Medulla oblongata (tissue), 1 donor: ENCODE data around the gene IDH3A.

ENCODE experiments used
- DNase-seq: peaks from one replicate; pipeline ENCODE4 v3.0.0-alpha.2; 2015; ENCODE audit errors: extremely low spot score

Gene IDH3A

DNA sequence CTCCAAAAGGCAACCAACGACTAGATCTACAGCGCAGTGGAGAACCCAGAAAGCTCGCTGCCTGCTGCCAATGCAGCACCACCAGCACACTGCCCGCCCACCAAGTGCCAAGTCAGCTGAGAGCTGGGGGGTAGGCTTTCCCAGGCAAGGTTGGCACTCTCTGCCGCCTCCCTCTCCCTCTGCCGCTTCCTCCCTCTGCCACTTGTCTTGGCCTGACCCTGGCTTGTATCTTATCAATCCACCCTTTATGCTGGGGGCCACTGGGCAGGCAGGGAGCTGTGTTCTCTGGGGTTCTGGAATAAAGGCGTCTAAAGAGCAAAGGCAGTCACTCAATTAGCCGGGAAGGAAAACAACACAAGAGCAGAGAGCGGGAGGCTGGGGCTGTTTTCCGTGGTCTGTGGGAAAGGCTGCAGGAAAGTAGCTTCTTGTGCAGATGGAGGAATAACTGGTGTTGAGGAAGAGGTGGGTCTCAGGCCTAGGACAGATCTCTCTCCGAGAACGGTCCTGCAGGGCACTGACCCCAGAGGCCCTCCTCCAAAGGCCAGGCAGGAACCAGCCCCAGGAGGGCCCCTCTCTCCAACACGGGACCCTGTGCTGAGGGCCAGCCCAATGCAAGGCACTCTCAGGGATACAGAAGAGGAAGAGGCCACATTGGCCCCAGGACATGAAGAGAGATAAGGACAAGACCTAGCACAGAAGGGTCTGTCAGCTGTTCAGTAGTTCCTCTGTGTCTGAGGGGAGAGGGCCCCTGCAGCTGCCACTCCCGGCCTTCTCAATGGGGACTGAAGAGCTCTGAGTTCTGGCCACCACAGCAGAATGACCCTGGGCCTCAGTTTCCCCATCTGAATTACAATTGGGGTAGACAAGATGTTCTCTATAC lies 54.4 kb downstream of the IDH3A start:
- DNase-seq, result peak; percentile 85

DNA sequence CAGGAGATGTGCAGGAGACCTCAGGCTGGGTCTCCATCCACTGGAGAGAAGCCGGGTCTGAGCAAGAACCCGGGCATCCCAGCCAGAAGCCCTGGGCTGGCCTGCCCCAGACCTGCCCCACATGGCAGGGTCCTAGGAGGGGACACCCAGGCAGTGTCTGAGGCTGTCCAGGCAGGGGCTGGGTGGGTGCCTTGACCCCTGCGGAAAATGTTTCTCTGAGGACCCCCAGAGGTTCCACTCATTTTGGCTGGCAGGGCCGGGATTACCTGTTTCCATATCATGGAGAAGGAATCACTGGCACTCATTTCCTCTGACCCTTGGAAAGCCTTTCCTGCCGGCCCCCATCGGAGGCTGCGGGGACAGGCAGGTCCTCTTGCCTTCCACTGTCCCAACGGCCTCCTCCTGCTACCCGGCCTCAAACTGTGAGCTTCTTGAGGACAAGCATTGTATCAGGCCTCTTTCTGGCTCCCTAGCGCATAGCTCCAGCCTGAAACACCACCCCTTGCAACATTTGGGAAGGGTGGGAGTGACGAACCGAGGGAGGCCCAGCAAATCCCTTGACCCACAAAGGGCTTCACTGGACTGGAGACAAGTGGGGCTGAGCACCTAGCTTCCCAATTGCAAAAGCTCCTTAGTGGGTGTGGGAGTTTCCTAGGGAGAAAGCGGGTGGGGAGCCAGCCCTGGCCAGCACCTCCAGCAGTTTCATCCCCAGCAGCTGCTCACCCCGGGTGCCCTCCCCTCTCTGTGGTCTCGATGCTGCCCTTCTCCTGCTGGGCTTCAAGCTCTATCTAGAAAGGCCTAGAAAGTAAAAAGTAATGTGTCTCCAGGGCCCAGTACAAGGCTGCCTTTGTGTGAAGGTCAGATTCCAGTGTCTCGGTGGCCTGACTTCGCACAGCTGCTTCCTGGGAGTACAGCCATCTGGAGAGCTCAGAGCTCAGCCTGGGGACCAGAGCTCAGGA lies 55.5 kb downstream of the IDH3A start:
- peak; percentile 92 for DNase-seq

DNA sequence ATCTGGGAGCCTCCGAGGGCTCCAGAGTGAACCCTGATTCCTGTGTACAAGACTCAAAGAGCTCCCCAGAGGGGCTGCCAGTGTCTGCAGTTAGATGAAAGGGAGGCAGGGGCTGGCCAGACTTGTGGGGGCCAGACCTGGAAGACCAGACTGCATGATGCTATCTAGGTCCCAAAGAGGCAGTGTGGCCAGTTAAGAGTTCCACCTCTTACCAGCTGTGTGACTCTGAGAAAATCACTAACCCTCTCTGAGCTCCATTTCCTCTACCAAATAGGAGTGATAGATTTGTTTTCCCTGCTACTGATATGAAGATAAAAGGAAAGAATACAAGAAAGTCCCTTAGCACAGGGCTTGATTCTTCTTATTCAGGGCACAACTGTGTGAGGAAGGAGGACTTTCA lies 56.2 kb downstream of the IDH3A start:
- DNase-seq, result no peak

DNA sequence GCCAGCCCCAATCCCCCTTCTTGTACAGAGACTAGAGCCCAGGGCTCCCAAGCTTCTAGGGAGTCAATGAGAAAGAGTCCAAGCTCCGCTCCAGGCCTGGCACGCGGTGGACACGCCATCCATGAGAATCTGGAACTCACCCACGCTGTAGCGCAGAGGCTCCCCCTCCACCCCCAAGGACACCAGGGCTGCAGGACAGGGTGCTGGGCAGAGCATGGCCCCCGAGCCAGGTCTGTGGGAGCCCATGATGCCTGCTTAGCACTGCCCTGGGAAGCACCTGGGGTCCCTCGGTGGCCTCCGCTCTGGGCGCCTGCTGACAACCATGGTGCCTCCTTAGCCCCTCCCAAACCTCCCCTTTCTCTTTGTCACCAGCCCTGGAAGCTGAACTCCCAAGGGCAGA lies 56.7 kb downstream of the IDH3A start:
- DNase-seq, result no peak

DNA sequence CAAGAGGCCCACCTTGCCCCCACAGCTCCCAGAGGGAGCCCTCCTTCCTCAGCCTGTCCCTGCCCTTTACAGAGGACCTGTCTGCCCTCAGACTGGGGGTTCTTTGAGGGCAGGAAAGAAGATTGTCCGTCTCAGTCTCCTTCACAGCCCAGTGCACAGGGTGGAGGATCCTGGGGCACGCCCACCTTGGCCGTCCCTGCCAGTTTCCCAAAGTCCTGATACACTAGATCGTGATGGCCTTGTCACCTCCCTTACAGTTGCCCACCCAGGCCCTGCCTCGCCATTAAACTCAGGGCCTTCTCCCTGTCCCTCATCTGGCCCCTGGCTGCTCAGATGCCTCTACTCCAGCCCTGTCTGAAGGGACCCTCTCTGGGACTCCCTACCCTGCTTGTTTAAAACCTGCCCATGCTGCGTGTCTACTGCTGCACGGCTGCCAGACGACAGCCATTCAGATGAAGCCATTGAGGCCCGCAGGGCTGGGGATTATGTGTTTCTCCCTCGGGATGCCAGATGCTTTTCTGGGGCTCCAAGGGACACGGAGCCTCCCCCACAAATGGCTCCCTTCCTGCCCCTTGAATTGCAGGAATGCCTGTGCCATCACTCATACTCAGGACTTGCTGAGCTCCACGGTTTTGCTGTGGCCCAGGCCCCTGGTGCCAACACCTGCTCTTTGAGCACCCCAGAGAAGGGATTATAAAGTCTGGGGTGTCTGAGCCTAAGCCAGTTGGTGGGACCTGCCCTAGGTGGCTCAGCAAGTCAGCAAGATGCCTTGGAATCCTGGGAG lies 57.4 kb downstream of the IDH3A start:
- DNase-seq, result no peak

DNA sequence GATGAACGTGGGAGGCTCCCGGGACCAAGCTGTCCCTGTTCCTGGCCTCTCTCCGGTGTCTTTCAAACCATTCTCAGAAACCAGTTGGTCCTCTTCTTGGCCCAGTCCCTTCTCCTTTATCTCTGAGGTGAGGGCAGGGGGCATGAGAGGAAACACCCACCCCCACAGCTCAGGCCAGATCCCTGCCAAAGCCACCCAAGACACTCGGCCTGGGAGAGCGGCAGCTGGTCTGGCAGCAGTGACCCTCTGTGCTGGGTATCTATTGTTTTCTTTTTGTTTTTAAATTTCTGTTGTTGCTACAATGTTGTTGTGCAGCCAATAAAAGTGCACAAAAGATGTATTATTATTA lies 57.9 kb downstream of the IDH3A start:
- no peak for DNase-seq

DNA sequence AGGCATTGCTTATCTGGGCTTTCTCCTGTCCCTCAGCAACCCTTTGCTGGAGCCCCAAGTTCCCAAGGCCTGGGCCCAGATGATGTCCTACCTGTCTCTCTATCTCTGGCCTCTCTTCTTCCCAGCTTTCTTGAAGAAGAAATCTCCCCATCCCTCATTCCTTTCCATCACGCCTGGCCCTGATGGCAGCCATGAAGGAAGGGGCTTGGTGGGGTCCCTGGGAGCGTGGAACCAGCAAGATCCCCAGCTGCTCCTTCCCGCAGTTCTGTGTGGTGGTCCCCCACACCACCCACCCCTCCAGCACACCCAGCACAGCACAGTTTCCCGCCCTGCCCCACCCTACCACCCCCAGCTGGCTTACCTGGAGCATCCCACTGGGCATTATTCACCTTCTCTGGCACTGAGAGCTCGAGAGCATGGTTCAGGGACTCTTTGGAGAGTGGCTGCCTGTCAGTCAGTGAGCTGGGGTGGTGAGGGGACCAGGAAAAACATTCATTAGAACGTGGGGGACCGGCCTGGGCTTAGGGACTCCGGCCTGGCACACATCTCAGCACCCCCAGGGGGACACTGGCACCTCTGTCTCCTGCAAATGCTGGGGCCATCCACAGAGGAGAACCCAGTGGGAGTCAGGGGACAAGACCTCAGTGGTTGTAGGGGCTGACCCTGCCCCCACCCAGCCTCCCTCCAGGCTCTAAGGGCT lies 58.6 kb downstream of the IDH3A start:
- DNase-seq, result no peak

DNA sequence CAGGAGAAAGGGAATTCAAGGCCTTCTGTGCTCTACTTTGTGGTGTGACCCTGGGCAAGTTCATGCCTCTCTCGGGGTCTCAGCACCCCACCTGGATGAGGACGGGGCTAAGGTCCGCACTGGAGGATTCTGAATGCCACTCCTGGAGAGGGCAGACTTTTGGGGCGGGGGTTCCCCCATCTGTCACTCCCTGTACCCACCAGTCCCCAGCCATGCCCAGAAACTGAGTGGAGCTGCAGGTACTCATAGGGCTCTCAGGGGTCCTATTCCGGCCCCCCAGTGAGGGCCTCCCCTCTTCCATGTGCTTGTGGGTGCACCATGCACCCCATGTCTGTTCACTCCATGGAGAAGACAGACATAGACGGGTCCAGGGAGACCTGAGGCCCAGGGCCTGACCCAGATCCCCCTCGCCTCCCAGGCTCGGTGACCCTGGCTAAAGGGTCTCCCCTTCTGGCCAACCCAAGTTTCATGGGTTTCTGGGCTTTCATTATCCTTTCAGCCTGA lies 59.2 kb downstream of the IDH3A start:
- no peak for DNase-seq

DNA sequence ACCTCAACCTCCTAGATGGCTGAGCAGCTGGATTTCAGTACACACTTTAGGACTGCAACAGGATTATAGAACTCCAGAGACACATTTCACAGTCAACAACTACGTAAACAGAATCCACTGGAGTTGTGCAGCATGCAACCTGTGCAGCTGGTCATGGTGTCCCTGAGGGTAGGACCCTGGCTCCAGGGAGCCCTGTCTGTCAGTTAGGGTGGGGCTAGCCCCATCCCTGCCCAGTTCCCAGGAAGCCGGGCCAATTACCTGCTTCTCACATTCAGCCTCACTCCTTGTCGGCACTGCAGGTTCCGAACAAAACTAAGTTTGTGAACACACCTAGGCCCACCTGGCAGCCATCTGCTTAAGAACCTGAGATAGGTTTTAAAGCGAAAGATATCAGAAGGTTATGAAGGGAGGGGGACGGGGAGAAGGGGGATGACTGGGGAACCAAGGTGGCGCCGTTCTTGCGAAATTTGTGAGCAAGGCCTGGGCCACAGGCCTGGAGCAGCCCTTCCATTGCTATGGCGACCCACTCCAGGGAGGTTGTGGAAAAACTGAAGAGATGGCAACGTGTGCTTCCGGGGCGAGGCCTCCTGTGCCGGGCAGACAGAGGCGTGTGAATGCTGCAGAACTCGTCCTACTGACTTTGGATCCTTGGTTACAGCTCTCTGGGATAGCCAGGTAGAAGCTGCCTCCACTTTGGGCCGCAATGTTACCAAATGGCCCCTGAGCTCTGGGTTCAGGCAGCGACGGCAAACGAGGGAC lies 59.9 kb downstream of the IDH3A start:
- peak; percentile 56 for DNase-seq

DNA sequence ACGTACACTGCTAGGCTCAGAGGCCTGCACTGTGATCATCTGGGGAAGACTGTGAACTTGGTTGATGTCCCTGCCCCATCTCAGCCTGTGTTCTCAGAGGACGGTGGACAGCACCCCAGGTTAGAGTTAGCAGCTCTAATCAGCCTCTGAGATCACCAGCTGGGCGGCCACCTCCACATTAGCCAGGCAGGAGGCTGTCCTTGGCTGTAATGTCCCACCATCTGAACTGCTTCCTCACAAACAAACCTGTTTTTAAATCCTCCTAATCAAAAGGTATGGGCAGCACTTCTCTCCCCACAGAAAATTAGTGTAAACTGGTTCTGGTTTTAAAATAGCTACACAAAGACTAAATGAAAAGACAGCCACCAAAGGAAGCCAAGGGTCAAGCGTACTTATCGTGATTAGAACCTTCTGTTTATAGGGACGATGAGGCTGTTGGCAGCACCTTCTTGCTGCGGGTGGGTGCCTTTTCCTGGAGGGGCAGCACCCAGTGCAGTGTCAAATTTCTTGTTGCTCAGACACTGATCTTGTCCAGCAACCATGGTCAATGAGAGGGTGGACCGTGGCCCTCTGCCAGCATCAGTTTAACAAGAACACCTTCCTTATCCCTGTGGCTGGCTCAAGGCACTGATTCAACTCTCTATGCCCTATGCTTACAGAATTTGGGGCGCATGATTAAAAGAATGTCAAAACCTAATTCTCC lies 60.6 kb downstream of the IDH3A start:
- no peak for DNase-seq

DNA sequence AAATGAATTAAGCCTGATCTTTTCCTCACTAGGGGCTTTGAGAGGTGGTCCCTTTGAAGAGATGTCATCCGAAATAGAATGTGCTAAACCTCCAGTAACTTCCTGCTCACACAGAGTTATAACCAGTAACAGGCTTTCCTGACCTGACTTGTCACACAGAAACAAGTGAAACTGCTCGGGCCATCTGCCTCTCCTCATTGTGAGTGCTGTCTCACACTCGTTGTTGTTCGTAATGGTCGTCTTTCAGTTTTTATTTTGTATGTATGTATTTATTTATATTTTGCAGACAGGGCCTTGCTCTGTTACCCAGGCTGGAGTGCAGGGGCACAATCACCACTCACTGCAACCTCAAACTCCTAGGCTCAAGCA lies 61.2 kb downstream of the IDH3A start:
- peak; percentile 40 for DNase-seq

DNA sequence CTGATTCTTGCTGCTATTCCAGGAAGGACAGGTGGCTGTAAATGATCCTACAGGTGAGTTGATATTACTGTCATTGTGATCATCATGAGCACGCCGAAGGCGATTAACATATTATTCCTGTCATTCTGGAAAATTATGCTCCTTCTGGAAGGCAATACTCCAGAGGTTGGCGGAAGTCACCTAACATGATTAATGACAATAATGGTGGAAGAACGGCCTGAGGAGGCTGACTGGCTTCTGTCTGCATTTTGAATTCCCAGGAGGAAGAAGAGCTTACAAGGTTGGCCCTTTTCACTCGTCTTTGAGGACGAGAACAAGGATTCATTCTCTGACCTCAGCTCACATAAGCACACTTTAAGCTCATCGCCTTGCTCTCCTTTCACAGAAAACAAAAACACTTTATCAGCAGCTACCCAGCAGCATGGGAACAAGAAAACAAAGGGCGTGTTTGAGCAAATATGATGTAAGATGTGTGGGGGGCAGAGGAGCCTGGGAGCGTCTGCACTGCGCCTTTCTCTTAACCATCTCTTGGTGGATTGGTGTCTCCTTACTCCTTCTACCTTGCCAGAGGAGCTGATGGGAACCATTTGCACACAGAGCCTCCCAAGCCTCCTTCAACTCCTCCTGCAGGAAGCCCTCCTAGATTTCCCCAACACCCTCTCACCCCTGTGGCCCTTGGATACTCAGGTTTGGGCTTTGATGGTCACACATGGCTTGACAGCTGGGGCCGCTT lies 62.2 kb downstream of the IDH3A start:
- peak; percentile 71 for DNase-seq

DNA sequence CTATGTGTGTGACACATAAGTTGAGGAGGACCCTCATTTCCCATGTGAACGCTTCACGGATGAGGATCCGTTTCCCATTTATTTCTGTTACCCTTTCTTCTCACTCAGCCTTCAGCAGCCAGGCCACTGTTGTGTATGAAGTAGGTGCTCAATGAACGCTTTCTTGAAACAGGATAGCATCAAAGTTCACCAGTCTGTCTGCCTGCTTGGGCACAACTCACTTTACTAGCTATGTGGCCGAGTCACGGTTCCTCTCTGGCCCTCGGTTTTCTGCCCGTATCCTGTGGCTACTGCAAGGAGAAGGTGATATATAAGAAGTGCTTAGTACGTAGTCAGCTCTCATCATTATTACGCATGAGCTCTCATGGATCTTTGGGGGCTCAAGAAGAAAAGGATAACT lies 62.8 kb downstream of the IDH3A start:
- no peak for DNase-seq

DNA sequence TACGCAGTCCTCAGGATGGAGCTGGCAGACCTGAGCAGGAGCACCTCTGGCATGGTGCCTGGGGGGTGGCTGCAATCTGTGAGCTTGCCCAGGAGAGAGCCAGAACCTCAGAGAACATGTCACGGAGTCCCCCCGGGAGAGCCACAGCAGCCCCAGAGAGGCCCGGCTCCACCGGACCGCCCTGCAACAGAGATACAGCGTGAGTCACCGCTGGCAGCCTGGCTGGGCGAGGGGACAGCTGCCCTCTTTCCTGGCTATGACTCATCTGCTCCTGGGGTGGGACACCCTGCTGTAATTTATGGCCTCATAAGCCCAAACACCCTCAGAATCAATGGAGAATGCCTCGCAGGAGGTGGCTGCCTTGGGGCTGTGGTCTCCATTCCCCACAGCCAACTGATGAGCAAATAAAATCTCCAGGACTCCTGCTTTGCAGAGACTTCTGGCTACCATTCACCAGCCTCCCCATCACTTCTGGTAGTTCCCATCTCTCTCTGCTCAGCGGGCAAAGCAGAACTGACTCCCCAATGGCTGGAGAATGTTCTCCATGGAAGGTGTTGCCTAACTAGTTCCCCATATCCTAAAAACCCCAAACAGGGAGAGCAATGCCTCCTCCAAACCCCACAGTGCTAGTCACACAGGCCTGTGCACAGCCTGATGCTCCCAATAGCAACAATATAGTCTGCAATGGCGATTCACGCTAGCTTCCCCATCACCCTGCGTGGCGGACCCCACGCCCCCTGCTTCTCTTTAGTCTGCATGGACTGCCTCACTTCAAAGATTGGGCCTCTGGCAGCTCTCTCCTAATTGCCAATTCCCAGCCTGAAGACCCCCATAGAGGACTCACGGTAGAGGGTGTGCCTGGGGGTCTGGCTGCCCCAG lies 63.6 kb downstream of the IDH3A start:
- peak; percentile 61 for DNase-seq

DNA sequence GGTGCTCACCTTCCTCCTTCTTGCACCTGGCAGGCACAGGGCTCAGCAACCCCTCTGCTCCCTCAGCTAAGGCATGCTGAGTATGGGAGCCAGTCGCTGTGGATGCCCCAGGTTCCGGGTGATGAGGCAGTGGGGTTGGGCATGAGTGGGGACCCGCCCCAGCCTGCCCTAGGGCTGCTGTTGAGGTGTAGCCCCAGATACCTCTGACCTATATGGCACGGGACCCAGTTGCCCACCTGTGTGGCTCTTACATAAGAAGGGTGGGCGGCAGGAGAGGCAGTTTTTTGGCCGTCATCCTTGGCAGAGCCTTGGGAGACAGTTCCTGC lies 64.2 kb downstream of the IDH3A start:
- DNase-seq, result no peak

DNA sequence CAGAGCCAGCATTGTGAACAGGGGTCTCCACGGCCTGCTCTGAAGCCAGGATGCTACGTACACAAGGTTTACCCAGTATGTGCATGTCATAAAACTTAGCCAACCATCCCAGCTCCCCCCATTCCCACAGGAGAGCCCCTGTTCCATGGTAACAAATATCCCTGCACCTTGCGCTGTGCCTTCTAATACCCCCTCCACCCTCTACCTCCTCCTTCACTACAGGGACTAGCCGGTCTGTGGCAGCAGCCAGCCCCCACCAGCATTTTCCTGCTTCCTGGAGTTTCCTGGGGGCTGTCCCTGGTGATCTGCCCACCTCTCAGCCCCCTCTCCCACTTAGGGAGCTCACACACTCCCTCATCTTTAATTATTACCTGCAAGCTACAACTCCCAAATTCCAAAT lies 64.8 kb downstream of the IDH3A start:
- DNase-seq, result no peak

DNA sequence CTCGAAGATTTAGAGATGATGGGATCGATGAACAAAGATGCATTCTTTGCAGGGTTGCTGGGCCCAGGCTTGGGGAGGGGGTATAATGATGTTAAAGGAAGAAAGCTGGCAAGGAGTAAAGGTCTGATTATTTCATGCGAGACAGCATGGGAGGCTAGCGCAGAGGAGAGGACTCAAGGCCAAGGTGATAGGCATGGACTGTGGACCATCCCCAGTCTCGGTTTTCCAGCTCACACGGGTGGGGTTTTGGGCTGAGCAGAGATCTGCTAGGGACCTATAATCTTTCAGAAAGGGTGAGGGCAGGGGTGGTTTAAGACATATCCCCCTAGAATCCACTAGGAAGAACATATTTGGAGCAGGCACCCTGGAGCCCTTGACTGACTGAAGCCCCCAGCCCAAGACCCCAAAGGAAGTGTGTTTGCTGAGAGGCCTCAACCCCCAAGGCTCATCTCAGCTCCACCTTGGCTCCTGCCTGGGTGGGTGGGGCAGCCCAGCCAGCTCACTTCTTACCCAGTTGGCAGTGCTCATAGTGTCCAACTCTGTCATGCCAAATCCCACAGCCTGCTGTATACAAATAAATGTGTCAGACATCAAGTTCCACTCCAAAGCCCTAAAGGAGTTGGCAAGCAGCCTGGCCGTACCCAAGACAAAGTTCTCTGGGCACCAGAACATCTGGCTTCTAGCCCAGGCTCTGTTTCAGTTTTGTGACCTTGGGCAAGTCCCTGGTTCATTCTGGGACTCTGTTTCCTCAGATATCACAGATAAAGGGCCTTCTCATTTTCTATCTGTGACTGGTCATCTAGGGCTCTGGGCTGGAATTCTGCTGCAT lies 67.3 kb downstream of the IDH3A start:
- peak; percentile 87 for DNase-seq
